HL-60 (cell line): ENCODE measurements around the gene PADI4.

Experiments
- DNase-seq, 2 experiments: peaks; one replicate each; pipeline ENCODE4 v3.0.0-alpha.2; 2010 to 2020; ENCODE audit warnings: low read depth in 1 of 2, low spot score in 1 of 2
- H3K27ac ChIP-seq: fragments of 250-450 bp; sonication (Bioruptor Pico); replicated peaks from 2 replicates; pipeline ENCODE4 v1.5.1; 2020; ENCODE audit warnings: mild to moderate bottlenecking, moderate library complexity
- H3K27me3 ChIP-seq: fragments of 250-450 bp; sonication (Bioruptor Pico); 2 replicates; pipeline ENCODE4 v1.5.1; 2021; ENCODE audit warnings: mild to moderate bottlenecking, moderate library complexity; ENCODE audit not compliant: insufficient read depth, poor library complexity, severe bottlenecking
- H3K4me3 ChIP-seq: replicated peaks from 2 replicates; pipeline ENCODE4 v1.5.1; 2011; ENCODE audit warnings: mild to moderate bottlenecking, control low read depth, low read length; ENCODE audit not compliant: insufficient read depth
- CTCF ChIP-seq: IDR thresholded peaks from one replicate; pipeline ENCODE4 v1.5.1; 2011; ENCODE audit warnings: low read length, control low read depth, inconsistent platforms; ENCODE audit not compliant: insufficient read depth
- GABPA ChIP-seq: IDR thresholded peaks from 2 replicates; pipeline ENCODE4 v1.6.1; 2012; ENCODE audit warnings: low read depth
- POLR2AphosphoS5 ChIP-seq: IDR thresholded peaks from 2 replicates; pipeline ENCODE4 v1.6.1; 2012; ENCODE audit warnings: low read depth
- REST ChIP-seq: IDR thresholded peaks from 2 replicates; pipeline ENCODE4 v1.6.1; 2012; ENCODE audit warnings: low read depth; ENCODE audit not compliant: insufficient replicate concordance
- SPI1 ChIP-seq: IDR thresholded peaks from 2 replicates; pipeline ENCODE4 v1.6.1; 2012; ENCODE audit warnings: low read depth, mild to moderate bottlenecking, borderline replicate concordance

PADI4 gene

GRCh38 chr1:17296086-17296485 is 11.9 kb upstream of the PADI4 start:
- H3K27ac ChIP-seq = no peak overlapping the region
- no peak overlapping the region for H3K4me3 ChIP-seq
- H3K27me3 ChIP-seq = no peaks in the 10 kb centered on the region
- no peak for DNase-seq
- TF ChIP-seq GABPA = no peak
- TF ChIP-seq POLR2AphosphoS5 = no peak
- TF ChIP-seq SPI1 = peak; percentile 16; the same call in 1 of the 2 replicates

- TF ChIP-seq POLR2AphosphoS5 = no peak
- no peak for TF ChIP-seq GABPA
- no peak for TF ChIP-seq CTCF
- TF ChIP-seq REST = no peak
- TF ChIP-seq SPI1 = no peak
- Histone ChIP-seq H3K4me3 (no peak overlapping the region), H3K27me3 (no peaks in the 10 kb centered on the region), H3K27ac (no peak overlapping the region)
- DNase-seq = no peak
These were observed 10.0 kb upstream of the PADI4 start for GRCh38 chr1:17297991-17298390.

- DNase-seq = no peak
These were observed 6.2 kb upstream of the PADI4 start for GRCh38 chr1:17301767-17302166.

More at GRCh38 chr1:17301767-17302166, 6.2 kb upstream of the PADI4 start:
- TF ChIP-seq SPI1 (no peak), GABPA (no peak), CTCF (no peak), POLR2AphosphoS5 (no peak), REST (no peak)
- Histone ChIP-seq H3K27ac (no peak overlapping the region), H3K27me3 (no peaks in the 10 kb centered on the region), H3K4me3 (no peak overlapping the region)
